MM.1S (cell line): ENCODE results near the gene CHMP4A.

Source experiments
- DNase-seq: peaks from one replicate; pipeline ENCODE4 v3.0.0-alpha.2; 2015
- H2AFZ ChIP-seq: fragments of 300-600 bp; sonication (generic); 2 replicates; pipeline ENCODE4 v1.6.0; 2016; ENCODE audit warnings: antibody characterized with exemption, low read length
- H3F3A ChIP-seq: fragments of 300-600 bp; sonication (generic); 2 replicates; pipeline ENCODE4 v1.6.1; 2016; ENCODE audit warnings: mild to moderate bottlenecking, antibody characterized with exemption, low read length, moderate library complexity, mixed read lengths; ENCODE audit not compliant: insufficient read depth
- H3K27ac ChIP-seq: fragments of 300-600 bp; sonication (generic); 2 replicates; pipeline ENCODE4 v1.5.1; 2016; ENCODE audit warnings: mild to moderate bottlenecking, low read length
- H3K27me3 ChIP-seq: fragments of 300-600 bp; sonication (generic); replicated peaks from 2 replicates; pipeline ENCODE4 v1.6.0; 2016; ENCODE audit warnings: low read length; ENCODE audit not compliant: insufficient read depth
- H3K36me3 ChIP-seq: fragments of 300-600 bp; sonication (generic); replicated peaks from 2 replicates; pipeline ENCODE4 v1.6.1; 2016; ENCODE audit warnings: mild to moderate bottlenecking, low read length, mixed read lengths; ENCODE audit not compliant: insufficient read depth
- H3K4me1 ChIP-seq: fragments of 300-600 bp; sonication (generic); 2 replicates; pipeline ENCODE4 v1.6.1; 2016; ENCODE audit warnings: low read length, mixed read lengths
- H3K4me2 ChIP-seq: fragments of 300-600 bp; sonication (generic); 2 replicates; pipeline ENCODE4 v1.6.0; 2016; ENCODE audit warnings: low read depth, low read length
- H3K4me3 ChIP-seq: fragments of 300-600 bp; sonication (generic); 2 replicates; pipeline ENCODE4 v1.5.1; 2016; ENCODE audit warnings: low read length, mixed read lengths
- H3K79me2 ChIP-seq: fragments of 300-600 bp; sonication (generic); 2 replicates; pipeline ENCODE4 v1.6.1; 2016; ENCODE audit warnings: mixed run types, low read length, mixed read lengths
- H3K9ac ChIP-seq: fragments of 300-600 bp; sonication (generic); 2 replicates; pipeline ENCODE4 v1.6.1; 2016; ENCODE audit warnings: low read length, mixed read lengths
- H3K9me2 ChIP-seq: fragments of 300-600 bp; sonication (generic); replicated peaks from 2 replicates; pipeline ENCODE4 v1.6.1; 2016; ENCODE audit warnings: mild to moderate bottlenecking, low read length, mixed read lengths; ENCODE audit not compliant: insufficient read depth
- H3K9me3 ChIP-seq: fragments of 300-600 bp; sonication (generic); replicated peaks from 2 replicates; pipeline ENCODE4 v1.6.1; 2016; ENCODE audit warnings: mild to moderate bottlenecking, low read length, mixed read lengths; ENCODE audit not compliant: insufficient read depth
- H4K20me1 ChIP-seq: fragments of 300-600 bp; sonication (generic); 2 replicates; pipeline ENCODE4 v1.6.1; 2016; ENCODE audit warnings: mild to moderate bottlenecking, low read length, moderate library complexity, mixed read lengths; ENCODE audit not compliant: insufficient read depth
- CTCF ChIP-seq: fragments of 300-600 bp; sonication (generic); IDR thresholded peaks from 2 replicates; pipeline ENCODE4 v1.5.1; 2016; ENCODE audit warnings: antibody characterized with exemption, low read length, mixed read lengths
- EZH2 ChIP-seq: fragments of 300-600 bp; sonication (generic); optimal IDR thresholded peaks from 2 replicates; pipeline ENCODE3; 2017; ENCODE audit warnings: low read depth, mild to moderate bottlenecking, antibody characterized with exemption, low read length, mixed read lengths
- EZH2phosphoT487 ChIP-seq: fragments of 300-600 bp; sonication (generic); IDR thresholded peaks from 2 replicates; pipeline ENCODE4 v1.6.1; 2018; ENCODE audit warnings: antibody characterized with exemption, low read length

The CHMP4A gene

DNA sequence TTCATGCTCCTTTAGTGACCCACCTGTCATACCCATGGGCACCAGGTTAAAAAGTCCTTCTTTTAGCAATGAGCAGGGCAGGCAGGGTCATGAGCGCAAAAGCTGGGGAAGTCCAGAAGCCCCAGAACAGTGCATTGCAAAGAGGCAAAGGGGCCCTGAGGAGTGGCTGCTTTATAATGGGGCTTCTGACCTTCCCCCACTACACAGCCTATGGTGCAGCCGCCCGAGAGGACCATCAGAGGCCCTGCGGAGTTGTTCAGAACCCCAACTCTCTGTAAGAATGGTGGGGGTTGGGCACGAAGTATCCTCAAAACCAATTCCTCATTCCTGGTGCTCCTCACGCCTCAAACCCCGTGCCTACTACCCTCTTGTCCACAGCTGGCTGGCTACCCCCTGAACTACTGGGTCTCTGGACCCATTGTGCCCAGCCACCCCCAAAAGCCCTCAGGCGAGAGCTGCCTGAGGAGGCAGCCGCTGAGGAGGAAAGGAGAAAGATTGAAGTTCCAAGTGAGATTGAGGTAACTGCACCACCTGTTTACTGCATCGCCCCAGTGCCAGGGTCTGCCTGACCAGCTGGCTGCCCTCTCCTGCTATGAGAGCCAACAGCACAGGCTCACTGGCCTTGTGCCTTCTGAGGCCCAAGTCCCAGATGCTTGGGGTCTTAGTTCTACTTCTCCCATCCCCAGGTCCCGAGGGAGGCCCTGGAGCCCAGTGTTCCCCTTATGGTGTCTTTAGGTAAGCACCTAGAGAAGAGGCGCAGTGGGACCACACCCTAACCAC, 34.7 kb downstream of the CHMP4A start:
- H3K9me2 ChIP-seq, result no peaks in the 10 kb centered on the region
- no peak overlapping the region for H3K4me3 ChIP-seq
- no peaks in the 10 kb centered on the region for H3K4me1 ChIP-seq
- H3K4me2 ChIP-seq, result no peak overlapping the region
- H3K79me2 ChIP-seq, result no peaks in the 10 kb centered on the region
- H2AFZ ChIP-seq, result no peak overlapping the region
- H3K27ac ChIP-seq, result no peak overlapping the region
- H3F3A ChIP-seq, result no peaks in the 10 kb centered on the region
- no peaks in the 10 kb centered on the region for H4K20me1 ChIP-seq
- H3K27me3 ChIP-seq, result no peaks in the 10 kb centered on the region
- no peaks in the 10 kb centered on the region for H3K9me3 ChIP-seq
- no peak overlapping the region for H3K9ac ChIP-seq
- no peaks in the 10 kb centered on the region for H3K36me3 ChIP-seq
- no peak for DNase-seq
- TF ChIP-seq EZH2phosphoT487 (no peak), EZH2 (no peak), CTCF (no peak)

DNA sequence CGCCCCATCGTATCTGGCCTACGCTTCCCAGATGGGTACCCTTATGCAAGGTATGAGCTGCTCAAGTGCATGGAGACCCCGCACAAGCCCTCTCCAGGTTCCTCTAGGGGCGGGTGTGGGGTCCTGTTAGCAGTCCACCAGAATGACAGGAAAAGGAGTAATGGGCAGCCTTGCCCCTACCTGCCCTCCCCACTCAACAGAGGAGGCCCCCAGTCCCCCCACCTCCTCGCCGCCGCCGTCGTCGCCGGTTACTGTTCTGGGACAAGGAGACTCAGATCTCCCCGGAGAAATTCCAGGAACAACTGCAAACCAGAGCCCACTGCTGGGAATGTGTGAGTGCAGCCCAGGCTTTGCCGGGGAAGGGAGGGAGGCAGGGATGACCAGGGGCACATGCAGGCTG, 35.4 kb downstream of the CHMP4A start:
- Histone ChIP-seq H2AFZ (no peak overlapping the region), H3K27ac (no peak overlapping the region), H3K9me3 (no peaks in the 10 kb centered on the region), H3K79me2 (no peaks in the 10 kb centered on the region), H3K4me3 (no peak overlapping the region), H3K36me3 (no peaks in the 10 kb centered on the region), H3K27me3 (no peaks in the 10 kb centered on the region), H3F3A (no peaks in the 10 kb centered on the region), H3K9ac (no peak overlapping the region), H3K4me1 (no peaks in the 10 kb centered on the region), H3K4me2 (no peak overlapping the region), H3K9me2 (no peaks in the 10 kb centered on the region), H4K20me1 (no peaks in the 10 kb centered on the region)
- TF ChIP-seq EZH2phosphoT487 (no peak), CTCF (no peak), EZH2 (no peak)
- no peak for DNase-seq

DNA sequence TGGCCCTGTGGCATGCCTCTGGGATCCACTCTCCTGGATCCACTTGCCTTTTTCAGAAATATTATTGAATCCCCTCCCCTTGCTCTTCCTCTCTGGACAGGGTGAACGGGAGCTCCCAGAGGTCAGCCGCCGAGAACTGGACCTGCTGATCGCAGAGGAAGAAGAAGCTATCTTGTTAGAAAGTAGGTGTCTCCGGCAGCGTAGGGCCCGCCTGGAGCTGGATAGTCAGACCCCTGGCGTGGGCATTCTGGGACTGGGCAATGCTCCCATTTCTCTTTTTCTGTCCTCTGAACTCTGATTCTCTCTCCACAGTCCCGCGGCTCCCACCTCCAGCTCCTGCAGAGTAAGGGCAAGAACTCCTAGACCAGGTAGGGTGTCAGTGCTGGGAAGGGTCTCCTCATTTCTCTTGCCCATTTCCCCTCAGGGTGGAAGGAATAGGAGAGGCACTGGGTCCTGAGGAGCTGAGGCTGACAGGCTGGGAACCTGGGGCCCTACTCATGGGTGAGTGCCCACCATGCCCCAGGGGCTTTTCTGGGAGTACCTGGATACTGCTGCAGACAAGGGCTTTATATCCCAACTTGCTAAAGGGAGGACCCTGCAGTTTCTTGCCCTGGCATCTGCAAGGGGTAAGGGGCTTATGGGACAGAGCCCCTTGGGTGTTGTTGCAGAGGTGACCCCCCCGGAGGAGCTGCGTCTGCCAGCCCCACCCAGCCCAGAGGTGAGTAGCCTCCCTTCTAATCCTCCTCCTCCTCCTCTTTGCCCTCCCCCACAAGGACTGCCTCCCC, 36.1 kb downstream of the CHMP4A start:
- Histone ChIP-seq H3K9me3 (no peaks in the 10 kb centered on the region), H3K4me2 (no peak overlapping the region), H4K20me1 (no peaks in the 10 kb centered on the region), H3K9ac (no peak overlapping the region), H3K36me3 (no peaks in the 10 kb centered on the region), H3K27me3 (no peaks in the 10 kb centered on the region), H3K4me1 (no peaks in the 10 kb centered on the region), H3K79me2 (no peaks in the 10 kb centered on the region), H3K4me3 (no peak overlapping the region), H3F3A (no peaks in the 10 kb centered on the region), H3K27ac (no peak overlapping the region), H3K9me2 (no peaks in the 10 kb centered on the region), H2AFZ (no peak overlapping the region)
- DNase-seq, result no peak
- no peak for TF ChIP-seq EZH2
- no peak for TF ChIP-seq EZH2phosphoT487
- TF ChIP-seq CTCF, result no peak
